Stimulated activated naive CD8-positive, alpha-beta T cell treated with anti-CD3 and anti-CD28 coated beads, Interleukin-15, Interleukin-2, amounts not matched to agents 100 ng/mL and 50 ng/mL, for 24 hours (primary cell): ENCODE data around the gene MIR17HG.
"Not testable (repeated sequence)": the region's sequence is repeated elsewhere in the genome, so short reads cannot be mapped to it uniquely, and the experiment has no call there.

Experiments used
- H3K27ac Mint-ChIP-seq: one replicate; pipeline ENCODE4 v1.8.0; 2021; ENCODE audit warnings: mild to moderate bottlenecking, mixed read lengths
- H3K27me3 Mint-ChIP-seq: one replicate; pipeline ENCODE4 v1.8.0; 2021; ENCODE audit warnings: mixed read lengths
- H3K36me3 Mint-ChIP-seq: one replicate; pipeline ENCODE4 v1.8.0; 2021; ENCODE audit warnings: low read depth, mixed read lengths
- H3K4me1 Mint-ChIP-seq: one replicate; pipeline ENCODE4 v1.8.0; 2021; ENCODE audit warnings: low read depth, mixed read lengths
- H3K4me3 Mint-ChIP-seq: one replicate; pipeline ENCODE4 v1.8.0; 2021; ENCODE audit warnings: mild to moderate bottlenecking, mixed read lengths
- H3K9me3 Mint-ChIP-seq: one replicate; pipeline ENCODE4 v1.8.0; 2021; ENCODE audit warnings: mixed read lengths

Gene MIR17HG

DNA sequence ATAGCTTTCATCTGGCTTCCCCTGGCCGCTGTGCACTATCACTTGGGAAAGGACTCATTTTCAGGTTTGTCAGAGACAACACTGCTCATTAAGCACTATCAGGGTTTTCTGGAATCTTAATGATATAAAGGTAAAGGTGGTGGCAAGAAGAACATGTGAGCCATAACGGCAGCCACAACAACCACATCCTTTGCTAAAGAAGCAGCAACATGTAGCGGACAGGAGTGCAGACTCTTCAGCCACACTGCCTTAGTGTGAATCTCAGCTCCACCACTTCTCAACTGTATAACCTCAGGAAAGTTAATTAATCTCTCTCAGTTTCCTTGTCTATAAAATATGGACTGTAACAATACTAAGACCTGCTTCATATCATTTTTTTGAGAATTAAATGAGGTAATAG lies 24.1 kb upstream of the MIR17HG start:
- peaks cover 3% of the 10 kb centered on the region for H3K27me3 Mint-ChIP-seq
- H3K9me3 Mint-ChIP-seq: no peaks in the 10 kb centered on the region
- no peaks in the 10 kb centered on the region for H3K36me3 Mint-ChIP-seq
- H3K4me3 Mint-ChIP-seq: no peak overlapping the region
- H3K4me1 Mint-ChIP-seq: peaks cover 12% of the 10 kb centered on the region
- no peak overlapping the region for H3K27ac Mint-ChIP-seq

DNA sequence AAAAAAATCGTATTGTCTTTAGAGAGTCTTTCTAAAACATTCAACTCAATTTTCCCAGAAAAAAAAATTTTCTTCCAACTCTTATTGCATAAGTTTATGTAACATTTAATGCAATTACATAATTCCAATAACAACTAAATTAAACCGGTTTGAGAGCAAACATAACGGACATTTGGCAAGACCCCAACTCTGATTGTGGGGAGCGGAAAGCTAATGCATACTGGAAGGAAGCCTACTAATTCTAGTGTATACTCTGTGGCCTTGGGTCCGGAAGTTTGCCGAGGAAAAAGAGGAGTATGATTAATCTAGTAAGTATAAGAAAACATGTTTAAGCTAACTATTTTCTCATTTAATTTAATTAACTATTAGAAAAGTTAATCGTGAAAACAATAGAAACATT lies 21.3 kb upstream of the MIR17HG start:
- peaks cover 8% of the 10 kb centered on the region for H3K27me3 Mint-ChIP-seq
- no peaks in the 10 kb centered on the region for H3K9me3 Mint-ChIP-seq
- no peak overlapping the region for H3K4me3 Mint-ChIP-seq
- H3K36me3 Mint-ChIP-seq: no peaks in the 10 kb centered on the region
- H3K4me1 Mint-ChIP-seq: peaks cover 14% of the 10 kb centered on the region
- no peak overlapping the region for H3K27ac Mint-ChIP-seq

DNA sequence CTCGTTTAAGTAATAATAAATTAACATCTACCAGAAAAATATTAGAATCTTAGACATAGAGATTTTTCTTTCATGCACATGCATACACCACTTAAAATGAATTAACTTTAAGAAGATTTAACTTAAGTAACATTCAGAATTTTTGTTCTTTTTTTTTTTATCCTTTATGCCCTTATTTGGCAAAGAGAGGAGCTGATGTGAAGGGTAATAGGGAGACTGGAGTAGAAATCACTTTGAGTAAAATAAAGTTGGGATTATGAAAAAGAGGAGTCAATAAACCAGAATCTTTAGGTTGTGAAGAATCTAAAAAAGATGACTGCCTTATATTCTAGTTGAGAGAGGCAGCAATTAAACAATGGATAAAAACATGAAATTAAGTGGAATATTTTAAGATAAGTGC lies 18.8 kb upstream of the MIR17HG start:
- no peaks in the 10 kb centered on the region for H3K36me3 Mint-ChIP-seq
- H3K9me3 Mint-ChIP-seq: no peaks in the 10 kb centered on the region
- H3K27ac Mint-ChIP-seq: no peak overlapping the region
- H3K4me3 Mint-ChIP-seq: no peak overlapping the region
- peaks cover 8% of the 10 kb centered on the region for H3K27me3 Mint-ChIP-seq
- peaks cover 8% of the 10 kb centered on the region for H3K4me1 Mint-ChIP-seq

DNA sequence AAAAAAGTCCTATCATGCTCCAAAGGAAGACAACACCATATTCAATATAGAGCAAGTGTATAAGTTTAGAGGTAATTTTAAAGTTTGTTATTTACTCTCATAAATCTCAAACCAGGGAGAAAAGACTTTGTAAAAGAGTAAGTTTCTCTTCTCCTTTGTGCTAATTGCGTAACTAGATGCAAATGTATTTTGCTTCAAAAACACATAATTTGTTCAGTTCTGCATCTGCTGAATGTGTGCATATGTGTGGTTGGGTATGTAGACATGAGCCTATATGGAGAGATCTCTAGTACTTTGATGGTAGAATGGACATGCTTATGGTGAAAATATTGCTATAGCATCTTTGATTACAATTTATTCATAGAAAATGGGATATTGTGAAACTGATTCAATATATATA lies 17.8 kb upstream of the MIR17HG start:
- no peaks in the 10 kb centered on the region for H3K36me3 Mint-ChIP-seq
- H3K4me3 Mint-ChIP-seq: no peak overlapping the region
- H3K27ac Mint-ChIP-seq: no peak overlapping the region
- no peaks in the 10 kb centered on the region for H3K9me3 Mint-ChIP-seq
- peaks cover 8% of the 10 kb centered on the region for H3K27me3 Mint-ChIP-seq
- H3K4me1 Mint-ChIP-seq: peaks cover 8% of the 10 kb centered on the region

DNA sequence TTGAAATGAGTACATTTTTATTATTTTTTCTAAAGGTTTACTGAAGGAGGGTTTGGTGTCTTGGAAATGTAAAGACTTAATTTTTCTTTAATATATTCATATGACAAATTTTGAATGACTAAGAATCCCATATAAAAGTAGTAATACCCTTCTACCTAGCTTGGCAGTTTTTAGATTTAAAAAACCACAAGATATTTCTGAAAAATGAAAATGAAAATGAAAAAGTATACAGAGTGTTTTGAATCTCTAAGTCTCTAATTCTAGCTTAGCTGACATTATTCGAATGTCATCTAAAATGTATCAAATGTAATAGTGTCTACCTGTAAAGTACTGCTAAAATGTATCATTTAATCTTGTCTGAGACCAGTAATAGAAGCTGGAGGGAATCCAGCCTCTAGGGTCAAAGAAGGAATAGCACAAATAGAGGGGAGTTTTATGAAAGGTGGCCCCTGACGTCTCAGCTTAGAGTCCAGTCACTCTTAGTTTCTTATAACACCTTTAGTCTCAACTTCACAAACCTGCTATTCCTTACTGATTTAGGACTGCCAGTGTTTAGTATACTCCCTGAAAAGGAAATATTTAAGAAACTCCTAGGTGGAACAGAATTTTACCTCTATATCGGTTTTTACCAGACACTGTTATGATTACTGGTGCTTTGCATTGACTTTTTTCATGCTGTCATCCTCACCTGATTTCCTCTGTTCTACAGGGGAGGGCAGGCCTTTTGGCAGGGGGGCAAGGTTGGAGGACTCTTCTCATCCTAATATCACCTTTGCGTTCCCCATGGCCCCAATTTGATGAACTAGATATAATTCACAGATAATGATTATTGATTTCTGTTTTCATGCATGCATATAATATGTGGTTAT lies 16.2 kb upstream of the MIR17HG start:
- no peaks in the 10 kb centered on the region for H3K36me3 Mint-ChIP-seq
- peaks cover 8% of the 10 kb centered on the region for H3K4me1 Mint-ChIP-seq
- H3K27ac Mint-ChIP-seq: peak overlapping the region; percentile 22
- peaks cover 5% of the 10 kb centered on the region for H3K27me3 Mint-ChIP-seq
- H3K9me3 Mint-ChIP-seq: no peaks in the 10 kb centered on the region
- H3K4me3 Mint-ChIP-seq: peak overlapping the region; percentile 61

DNA sequence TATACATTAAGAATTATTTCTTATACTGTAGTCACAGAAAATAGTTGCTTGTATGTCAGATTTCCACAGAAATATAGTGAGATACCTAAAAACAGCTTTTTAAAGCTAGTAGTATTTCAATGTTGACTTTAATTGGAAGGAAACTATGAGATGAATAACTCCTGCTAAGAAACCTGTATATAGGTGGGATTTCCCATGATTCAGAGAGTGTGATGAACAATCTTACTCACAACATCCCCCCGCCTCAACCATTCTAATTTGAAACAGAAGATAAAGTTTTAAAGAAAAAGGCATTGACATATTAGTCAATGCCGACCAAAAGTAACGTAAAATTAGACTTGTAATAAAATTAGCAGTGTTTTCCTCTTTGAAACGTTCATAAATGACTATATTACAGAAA lies 1.4 kb upstream of the MIR17HG start:
- Mint-ChIP-seq H3K9me3 (no peaks in the 10 kb centered on the region), H3K36me3 (peaks cover 22% of the 10 kb centered on the region), H3K4me1 (peaks cover 62% of the 10 kb centered on the region), H3K27ac (peak overlapping the region; percentile 99), H3K4me3 (peak overlapping the region; percentile 93), H3K27me3 (no peaks in the 10 kb centered on the region)

DNA sequence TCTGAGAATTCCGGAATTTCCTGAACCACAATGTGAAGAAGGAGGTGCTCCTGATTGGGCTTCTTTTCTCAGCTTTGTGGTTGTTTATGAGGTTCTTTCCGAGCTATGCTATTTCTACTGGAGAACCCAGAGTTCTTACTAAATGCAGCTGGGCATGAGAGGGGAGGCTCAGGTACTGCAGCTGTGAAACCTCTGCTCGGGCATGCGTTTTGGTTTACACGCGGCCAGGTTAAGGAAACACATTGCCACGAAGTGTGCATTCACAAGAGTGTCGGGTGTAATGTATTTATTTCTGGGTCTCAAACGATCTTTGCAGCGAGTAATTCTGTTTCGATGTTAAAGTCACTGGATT lies 661 bp upstream of the MIR17HG start:
- H3K4me1 Mint-ChIP-seq: peaks cover 68% of the 10 kb centered on the region
- peak overlapping the region; percentile 99 for H3K27ac Mint-ChIP-seq
- no peaks in the 10 kb centered on the region for H3K27me3 Mint-ChIP-seq
- H3K9me3 Mint-ChIP-seq: no peaks in the 10 kb centered on the region
- H3K36me3 Mint-ChIP-seq: peaks cover 30% of the 10 kb centered on the region
- peak overlapping the region; percentile 93 for H3K4me3 Mint-ChIP-seq

DNA sequence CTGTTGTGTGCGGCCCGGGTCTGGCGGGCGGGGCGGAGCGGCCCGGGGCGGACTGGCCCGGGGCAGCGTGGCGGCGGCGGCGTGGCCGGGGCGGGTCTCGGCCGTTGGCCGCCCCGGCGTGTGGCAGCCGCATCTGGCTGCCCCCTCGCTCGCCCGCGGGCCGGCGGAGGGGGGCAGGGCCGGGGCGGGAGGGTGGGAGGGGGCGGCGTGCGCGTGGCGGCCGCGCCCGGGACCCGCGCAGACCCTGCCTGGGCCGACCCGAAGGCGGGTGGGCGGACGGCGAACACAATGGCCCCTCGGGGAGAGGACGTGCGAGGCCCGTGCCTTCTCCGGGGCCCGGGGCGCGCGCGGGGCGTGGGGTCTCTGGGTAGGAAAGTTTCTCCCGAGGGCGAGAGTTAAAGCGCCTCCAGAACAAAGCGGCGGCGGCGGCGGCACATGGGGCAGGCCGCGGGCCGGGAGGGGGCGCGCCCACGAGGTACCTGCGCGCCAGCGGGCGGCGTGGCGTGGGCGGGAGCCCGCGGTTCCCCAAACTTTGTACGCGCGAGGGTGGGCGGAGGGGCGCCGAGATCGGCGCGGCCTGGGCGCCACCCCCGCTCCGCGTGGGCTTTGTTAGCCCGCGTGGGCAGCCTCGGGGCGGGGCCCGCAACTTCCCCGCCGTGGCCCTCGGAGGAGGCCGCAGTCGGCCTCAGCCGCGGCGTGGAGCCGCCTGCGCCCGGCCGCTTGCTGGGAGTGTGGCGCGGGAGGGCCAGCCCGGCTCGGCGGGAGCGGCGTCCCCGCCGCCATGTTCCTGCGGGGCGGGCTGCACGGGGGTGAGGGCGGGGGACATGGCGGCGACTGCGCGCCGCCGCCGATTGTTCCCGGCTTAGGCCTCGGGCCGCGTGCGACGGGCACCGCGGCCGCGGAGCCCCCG lies 764 bp downstream of the MIR17HG start:
- H3K4me3 Mint-ChIP-seq: peak overlapping the region; percentile 93
- H3K27me3 Mint-ChIP-seq: no peaks in the 10 kb centered on the region
- H3K36me3 Mint-ChIP-seq: peaks cover 44% of the 10 kb centered on the region
- no peak overlapping the region for H3K27ac Mint-ChIP-seq
- H3K9me3 Mint-ChIP-seq: no peaks in the 10 kb centered on the region
- H3K4me1 Mint-ChIP-seq: peaks cover 70% of the 10 kb centered on the region

DNA sequence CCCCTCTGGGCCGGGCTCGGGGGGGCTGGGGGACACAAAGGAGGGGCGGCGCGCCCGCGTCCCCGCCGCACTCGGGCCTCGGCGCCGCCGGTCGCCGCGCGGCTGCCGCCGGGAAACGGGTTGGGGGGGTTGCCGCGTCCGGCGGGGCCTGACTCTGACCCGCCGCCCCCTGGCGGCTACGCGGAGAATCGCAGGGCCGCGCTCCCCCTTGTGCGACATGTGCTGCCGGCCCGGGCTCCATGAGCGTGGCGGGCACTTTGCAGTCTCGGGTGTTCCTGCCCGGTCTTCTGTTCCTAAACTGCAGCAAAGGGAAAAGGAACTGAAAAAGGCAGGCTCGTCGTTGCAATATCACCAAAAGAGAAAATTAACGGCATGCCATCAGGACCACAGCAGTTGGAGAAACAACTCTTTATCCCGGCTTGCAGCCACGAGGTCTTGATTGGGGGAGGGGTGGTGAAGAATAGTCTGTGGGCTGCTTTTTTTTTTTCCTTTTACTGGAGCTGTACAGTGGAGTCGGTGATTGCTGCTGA lies 1.5 kb downstream of the MIR17HG start:
- H3K27me3 Mint-ChIP-seq: no peaks in the 10 kb centered on the region
- H3K4me3 Mint-ChIP-seq: peak overlapping the region; percentile 99
- H3K4me1 Mint-ChIP-seq: peaks cover 70% of the 10 kb centered on the region
- H3K27ac Mint-ChIP-seq: peak overlapping the region; percentile 99
- H3K36me3 Mint-ChIP-seq: peaks cover 51% of the 10 kb centered on the region
- H3K9me3 Mint-ChIP-seq: no peaks in the 10 kb centered on the region

DNA sequence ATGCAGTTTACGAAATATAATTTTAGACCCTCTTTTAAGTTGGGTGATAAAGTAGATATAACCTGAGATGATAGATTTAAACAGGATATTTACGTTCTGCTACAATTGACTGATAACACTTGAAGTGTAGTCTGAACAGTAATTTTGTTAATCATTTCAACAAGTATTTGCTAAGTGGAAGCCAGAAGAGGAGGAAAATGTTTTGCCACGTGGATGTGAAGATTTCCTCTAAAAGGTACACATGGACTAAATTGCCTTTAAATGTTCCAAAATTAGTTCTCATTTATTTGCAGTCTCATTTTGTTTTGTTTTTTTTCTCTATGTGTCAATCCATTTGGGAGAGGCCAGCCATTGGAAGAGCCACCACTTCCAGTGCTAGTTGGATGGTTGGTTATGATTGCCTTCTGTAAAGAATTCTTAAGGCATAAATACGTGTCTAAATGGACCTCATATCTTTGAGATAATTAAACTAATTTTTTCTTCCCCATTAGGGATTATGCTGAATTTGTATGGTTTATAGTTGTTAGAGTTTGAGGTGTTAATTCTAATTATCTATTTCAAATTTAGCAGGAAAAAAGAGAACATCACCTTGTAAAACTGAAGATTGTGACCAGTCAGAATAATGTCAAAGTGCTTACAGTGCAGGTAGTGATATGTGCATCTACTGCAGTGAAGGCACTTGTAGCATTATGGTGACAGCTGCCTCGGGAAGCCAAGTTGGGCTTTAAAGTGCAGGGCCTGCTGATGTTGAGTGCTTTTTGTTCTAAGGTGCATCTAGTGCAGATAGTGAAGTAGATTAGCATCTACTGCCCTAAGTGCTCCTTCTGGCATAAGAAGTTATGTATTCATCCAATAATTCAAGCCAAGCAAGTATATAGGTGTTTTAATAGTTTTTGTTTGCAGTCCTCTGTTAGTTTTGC lies 2.8 kb downstream of the MIR17HG start:
- H3K4me1 Mint-ChIP-seq: peaks cover 71% of the 10 kb centered on the region
- peak overlapping the region; percentile 99 for H3K27ac Mint-ChIP-seq
- peaks cover 64% of the 10 kb centered on the region for H3K36me3 Mint-ChIP-seq

DNA sequence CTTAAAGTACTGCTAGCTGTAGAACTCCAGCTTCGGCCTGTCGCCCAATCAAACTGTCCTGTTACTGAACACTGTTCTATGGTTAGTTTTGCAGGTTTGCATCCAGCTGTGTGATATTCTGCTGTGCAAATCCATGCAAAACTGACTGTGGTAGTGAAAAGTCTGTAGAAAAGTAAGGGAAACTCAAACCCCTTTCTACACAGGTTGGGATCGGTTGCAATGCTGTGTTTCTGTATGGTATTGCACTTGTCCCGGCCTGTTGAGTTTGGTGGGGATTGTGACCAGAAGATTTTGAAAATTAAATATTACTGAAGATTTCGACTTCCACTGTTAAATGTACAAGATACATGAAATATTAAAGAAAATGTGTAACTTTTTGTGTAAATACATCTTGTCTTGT lies 3.6 kb downstream of the MIR17HG start:
- peak overlapping the region; percentile 99 for H3K4me3 Mint-ChIP-seq

More for the DNA sequence above, 2.8 kb downstream of the MIR17HG start:
- Mint-ChIP-seq H3K4me3 (peak overlapping the region; percentile 99), H3K9me3 (no peaks in the 10 kb centered on the region), H3K27me3 (no peaks in the 10 kb centered on the region)

DNA sequence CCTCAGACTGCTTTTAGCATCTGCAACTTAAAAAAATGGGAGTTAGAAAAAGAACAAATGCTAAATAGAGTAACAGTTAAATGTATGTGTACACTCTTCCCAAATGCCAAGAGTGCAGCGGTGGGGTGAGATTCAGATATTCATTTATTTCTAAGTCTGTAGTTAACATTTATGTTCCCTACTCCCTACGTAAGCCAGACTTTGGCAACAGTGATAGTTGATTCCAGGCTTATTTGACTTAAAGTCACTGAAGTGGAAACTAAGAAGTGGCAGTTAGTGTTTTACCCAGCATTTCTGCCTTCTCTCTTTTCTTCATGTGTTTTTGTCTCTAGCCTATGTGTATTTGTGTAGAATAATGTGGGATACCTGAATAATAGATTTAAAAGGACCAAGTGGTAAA lies 4.5 kb downstream of the MIR17HG start:
- Mint-ChIP-seq H3K27ac (peak overlapping the region; percentile 99), H3K36me3 (peaks cover 81% of the 10 kb centered on the region), H3K4me1 (peaks cover 71% of the 10 kb centered on the region), H3K9me3 (no peaks in the 10 kb centered on the region), H3K27me3 (no peaks in the 10 kb centered on the region), H3K4me3 (peak overlapping the region; percentile 99)

More for the DNA sequence above, 3.6 kb downstream of the MIR17HG start:
- H3K27me3 Mint-ChIP-seq: no peaks in the 10 kb centered on the region
- peaks cover 69% of the 10 kb centered on the region for H3K4me1 Mint-ChIP-seq
- H3K36me3 Mint-ChIP-seq: peaks cover 73% of the 10 kb centered on the region
- H3K9me3 Mint-ChIP-seq: no peaks in the 10 kb centered on the region
- peak overlapping the region; percentile 99 for H3K27ac Mint-ChIP-seq

DNA sequence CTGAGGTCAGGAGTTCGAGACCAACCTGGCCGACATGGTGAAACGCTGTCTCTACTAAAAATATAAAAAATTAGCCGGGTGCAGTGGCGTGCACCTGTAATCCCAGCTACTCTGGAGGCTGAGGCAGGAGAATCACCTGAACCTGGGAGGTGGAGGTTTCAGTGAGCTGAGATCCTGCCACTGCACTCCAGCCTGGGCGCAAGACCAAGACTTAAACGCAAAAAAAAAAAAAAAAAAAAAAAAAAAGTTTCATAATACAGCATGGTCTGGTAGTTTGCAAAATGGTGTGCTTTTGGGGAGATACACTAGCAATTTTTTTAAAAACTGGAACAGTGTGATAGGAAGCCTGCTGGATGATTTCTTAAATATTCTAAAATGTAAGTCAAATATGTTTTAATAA lies 5.4 kb downstream of the MIR17HG start:
- H3K4me1 Mint-ChIP-seq: peaks cover 69% of the 10 kb centered on the region
- H3K9me3 Mint-ChIP-seq, H3K27me3 Mint-ChIP-seq: not testable (repeated sequence)
- peaks cover 90% of the 10 kb centered on the region for H3K36me3 Mint-ChIP-seq
- H3K4me3 Mint-ChIP-seq: peak overlapping the region; percentile 99
- H3K27ac Mint-ChIP-seq: peak overlapping the region; percentile 65

DNA sequence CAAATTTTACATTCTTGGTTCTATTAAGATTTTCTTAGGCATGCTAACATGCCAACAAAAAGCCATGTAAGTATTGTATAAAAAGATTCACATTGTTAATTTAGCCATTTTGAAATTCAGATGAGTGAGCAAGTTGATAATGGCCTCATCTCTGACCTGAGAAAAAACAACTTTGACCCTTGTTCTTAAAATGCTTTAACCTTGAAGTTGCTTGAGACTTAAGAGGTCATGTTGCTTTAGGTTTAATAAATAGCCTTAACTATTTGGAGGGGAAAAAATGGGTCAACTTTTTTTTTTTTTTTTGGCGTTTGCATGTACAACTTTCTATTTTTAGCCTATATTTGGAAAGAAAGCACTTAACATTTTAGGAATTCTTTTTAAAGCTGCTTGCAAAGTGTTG lies 6.0 kb downstream of the MIR17HG start:
- Mint-ChIP-seq H3K27me3 (no peaks in the 10 kb centered on the region), H3K27ac (peak overlapping the region; percentile 65), H3K4me1 (peaks cover 69% of the 10 kb centered on the region), H3K9me3 (no peaks in the 10 kb centered on the region), H3K4me3 (peak overlapping the region; percentile 35), H3K36me3 (peaks cover 93% of the 10 kb centered on the region)
